ENCODE measurements around the gene PDLIM3.

PDLIM3 gene

DNA sequence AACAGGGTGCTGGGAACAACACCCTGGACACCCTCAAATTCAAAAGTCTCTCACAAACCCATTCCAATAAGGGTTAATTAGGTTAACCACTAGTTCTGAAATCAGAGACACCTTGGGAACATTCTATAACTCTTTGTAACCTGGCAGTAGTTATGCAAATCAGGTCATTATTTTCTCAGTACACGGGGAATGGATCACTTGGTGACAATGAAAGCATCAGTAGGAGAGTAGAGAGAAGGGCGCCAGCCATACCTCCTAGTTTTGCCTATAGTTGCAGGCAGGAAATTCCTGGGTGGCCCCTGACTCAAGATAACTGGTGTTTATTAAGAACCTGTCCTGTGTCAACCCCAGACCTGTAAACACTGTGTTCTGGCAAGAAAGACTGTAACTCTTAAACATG, 66.3 kb downstream of the PDLIM3 start:
- no peak for DNase-seq

DNA sequence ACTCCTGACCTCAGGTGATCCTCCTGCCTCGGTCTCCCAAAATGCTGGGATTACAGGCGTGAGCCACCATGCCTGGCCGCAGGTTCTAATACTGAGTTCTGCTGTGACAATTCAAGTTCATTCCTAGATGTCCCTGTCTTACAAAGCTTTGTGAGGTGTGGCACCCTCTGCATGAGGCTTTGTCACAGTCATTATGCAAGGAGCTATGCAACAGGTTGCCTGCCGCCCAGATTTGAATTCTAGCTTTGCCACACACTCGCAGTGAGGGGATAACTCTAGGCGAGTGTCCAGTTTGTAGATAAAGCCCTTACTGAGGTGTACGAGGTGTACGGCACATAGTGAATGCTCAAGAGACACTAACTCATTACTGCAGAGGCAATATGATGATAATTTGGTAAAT, 67.3 kb downstream of the PDLIM3 start:
- DNase-seq = no peak

DNA sequence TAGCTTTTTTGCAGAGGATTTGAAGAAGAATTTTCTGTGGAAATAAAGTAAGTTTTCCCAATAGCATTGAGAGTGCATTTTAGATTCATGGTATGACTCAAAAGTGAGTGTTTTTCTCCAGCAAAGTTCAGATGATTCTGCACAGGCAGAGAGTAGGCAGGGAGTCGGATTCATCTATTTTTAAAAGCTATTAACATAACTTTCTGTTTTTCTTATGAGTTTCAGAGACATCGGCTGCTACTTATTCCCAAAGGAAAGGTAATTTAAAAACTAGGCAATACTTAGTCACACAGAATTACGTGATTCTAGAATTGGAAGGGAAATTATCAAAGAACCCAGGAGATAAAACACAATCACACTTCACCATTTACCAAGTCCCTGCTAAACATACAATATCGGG, 68.2 kb downstream of the PDLIM3 start:
- DNase-seq = no peak

DNA sequence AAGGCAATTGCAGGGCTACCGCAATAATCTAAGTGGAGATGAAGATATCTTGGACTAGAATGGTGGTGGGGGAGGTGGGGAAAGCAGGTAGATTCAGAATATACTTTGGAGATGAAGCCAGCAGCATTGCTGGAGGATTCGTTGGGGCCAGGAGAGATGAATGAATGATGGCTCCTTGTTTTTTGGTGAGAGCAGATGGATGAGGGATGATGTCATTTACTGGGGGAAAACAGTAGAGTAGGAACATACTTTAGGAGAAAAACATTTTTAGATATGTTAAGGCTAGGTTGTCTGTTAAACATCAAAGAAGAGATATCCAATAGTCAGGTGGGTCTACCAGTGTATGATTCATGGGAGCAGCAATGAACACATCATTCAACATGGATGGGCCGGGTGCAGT, 69.6 kb downstream of the PDLIM3 start:
- DNase-seq = no peak

DNA sequence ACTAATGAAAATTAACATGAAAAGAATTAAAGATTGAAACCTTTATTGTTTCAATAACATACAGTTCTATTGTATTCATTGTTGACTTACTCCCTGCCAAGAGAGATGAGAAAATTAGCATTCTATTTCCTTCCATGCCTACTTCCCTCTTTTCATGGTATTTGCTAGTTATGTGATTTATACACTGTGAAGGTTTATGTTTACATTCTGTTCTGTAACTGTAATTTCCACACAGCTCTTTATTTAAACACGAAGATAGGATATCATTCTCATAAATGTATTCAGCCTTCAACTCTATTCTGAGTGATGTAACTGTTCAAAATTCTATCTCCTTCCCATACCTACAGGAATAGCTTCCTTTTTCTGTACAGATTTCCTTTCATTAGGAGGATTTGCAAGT, 70.4 kb downstream of the PDLIM3 start:
- DNase-seq = no peak

DNA sequence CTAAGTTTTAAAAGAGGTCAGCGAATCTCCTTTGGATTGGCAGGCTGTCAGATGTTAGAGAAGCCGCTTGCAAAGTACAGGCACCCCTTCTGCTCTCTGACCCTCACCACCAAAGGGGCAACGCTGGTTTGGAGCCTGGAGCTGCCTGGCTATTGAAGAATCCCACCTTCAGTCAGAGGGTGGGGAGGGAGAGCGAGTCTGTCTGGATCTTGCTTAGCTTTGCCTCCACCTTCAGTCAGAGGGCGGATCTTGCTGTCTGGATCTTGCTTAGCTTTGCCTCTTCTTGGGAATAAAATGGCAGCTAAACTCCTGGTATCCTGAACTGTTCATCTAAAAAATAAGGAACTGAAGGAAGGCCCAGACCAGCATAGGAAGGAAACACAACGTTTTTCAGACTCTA, 71.1 kb downstream of the PDLIM3 start:
- no peak for DNase-seq

DNA sequence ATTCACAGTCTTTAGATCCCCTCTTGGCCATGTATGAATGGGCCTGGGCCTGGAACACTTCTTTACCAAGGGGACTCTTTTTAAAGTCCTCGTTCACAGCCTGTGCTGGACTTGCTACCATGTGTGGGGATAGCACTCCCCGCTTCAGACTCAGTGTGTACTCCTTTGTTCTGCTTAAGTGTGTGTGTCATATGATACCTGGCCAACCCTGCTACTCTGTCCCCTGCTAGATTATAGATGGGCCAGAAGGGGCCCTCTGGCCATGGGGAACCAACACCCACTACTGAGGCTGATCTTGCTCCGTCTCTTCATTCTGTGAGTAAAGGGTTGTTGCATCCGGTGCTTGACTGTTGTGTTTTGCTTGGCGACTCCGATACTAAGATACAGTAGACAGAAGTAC, 71.8 kb downstream of the PDLIM3 start:
- no peak for DNase-seq

DNA sequence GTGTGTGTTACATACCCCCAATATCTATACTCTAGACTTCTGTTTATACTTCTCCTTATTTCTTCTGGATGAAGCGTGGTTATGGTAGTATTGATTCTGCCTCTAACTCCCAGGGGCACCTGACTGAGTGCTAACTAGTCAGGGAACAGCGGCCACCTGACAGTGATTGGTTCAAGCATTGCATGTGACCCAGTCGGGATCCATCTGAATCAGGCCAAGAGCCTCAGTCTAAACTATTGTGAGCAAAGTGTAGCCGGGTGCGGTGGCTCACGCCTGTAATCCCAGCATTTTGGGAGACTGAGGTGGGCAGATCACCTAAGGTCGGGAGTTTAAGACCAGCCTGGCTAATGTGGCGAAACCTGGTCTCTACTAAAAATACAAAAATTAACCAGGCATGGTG, 73.7 kb downstream of the PDLIM3 start:
- no peak for DNase-seq

DNA sequence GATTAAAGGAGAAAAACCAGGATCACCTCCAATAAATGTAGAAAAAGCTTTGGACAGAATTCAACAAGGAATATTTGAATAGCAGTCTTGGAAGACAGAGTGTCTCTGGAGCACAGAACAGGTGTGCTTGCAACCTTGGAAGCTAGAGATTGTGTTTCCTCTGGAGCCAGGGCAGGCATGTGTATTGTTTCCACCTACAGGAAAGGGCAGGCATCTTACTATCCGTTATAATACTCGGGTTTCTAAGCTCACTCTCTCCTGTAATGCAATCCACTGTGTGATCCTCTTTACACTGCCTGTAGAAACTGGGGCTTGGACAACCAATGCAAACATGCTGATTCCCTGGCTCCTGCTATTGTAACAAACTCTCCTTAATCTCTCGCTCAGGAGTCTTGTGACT, 78.2 kb downstream of the PDLIM3 start:
- DNase-seq = peak; percentile 56

DNA sequence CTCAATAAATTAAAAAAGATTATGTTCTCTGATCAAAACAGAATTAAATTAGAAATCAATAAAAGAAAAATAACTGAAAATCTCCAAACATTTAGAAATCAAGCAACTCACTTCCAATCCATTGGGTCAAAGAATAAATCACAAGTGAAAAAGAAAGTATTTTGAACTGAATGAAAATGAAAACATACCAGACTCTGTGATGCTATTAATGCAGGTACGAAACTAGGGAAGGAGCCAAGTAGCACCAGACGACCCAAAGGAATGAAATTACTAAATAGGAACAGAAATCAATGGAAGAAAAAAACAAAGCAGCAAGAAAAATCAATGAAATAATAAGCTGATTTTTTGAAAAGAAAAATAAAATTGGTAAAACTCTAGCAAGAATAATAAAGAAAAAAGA, 79.2 kb downstream of the PDLIM3 start:
- DNase-seq = no peak

Data from DMS53 (cell line).